Activated naive CD4-positive, alpha-beta T cell (primary cell): ENCODE results near the gene ECPAS.
"Not testable (repeated sequence)": the region's sequence is repeated elsewhere in the genome, so short reads cannot be mapped to it uniquely, and the experiment has no call there.

Experiments
- DNase-seq, 4 experiments: peaks; one replicate each; lab custom pipeline; 2025; lab: John Stamatoyannopoulos, UW

Gene ECPAS

DNA sequence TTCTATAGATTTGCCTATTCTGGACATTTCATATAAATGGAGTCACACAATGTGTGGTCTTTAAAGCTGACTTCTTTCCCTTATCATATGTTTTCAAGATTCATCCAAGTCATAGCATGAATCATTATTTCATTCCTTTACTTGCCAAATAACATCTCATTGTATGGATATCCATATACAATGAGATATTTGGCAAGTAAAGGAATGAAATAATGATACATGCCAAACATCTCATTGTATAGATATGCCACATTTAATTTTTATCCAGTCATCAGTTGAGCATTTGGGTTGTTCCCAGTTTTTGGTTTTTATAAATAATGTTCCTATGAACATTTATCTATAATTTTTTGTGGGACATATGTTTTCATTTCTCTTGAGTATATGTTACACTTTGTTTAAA, 133.6 kb downstream of the ECPAS start:
- no peak for DNase-seq

DNA sequence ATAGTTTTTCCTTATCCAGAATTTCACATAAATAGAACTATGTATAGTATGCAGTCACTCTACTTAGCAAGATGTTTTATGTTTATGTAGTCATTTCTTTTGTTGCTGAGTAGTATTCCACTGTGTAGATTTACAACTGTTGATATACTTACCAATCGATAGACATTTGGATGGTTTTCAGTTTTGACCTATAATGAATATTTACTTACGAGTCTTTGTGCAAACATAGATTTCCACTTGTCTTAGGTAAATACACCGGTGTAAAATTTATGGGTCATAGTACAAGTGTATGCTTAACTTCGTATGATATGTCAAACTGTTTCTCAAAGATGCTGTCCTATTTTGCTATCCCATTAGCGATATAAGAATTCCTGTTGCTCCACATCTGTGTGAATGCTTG, 134.4 kb downstream of the ECPAS start:
- no peak for DNase-seq

DNA sequence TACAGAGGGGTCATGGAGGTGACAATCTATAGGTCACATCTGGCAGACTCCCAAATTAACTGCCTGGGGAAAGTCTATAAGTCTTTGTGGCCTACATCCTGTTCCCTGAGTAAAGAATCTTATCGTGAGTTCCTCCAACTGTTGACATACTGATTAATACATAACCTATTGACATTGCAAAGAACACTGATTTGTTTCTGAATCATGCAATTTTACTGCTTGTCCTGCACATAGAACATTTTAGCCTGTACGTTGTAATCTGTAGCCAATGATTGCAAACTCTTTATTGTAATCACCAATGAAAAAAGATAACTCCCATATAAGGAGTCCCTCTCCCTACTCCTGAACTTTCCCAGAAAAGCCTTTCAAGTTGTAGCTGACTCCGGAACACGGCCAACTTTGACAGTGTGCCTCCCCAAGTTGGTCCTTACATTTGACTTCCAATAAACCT, 135.3 kb downstream of the ECPAS start:
- no peak for DNase-seq

DNA sequence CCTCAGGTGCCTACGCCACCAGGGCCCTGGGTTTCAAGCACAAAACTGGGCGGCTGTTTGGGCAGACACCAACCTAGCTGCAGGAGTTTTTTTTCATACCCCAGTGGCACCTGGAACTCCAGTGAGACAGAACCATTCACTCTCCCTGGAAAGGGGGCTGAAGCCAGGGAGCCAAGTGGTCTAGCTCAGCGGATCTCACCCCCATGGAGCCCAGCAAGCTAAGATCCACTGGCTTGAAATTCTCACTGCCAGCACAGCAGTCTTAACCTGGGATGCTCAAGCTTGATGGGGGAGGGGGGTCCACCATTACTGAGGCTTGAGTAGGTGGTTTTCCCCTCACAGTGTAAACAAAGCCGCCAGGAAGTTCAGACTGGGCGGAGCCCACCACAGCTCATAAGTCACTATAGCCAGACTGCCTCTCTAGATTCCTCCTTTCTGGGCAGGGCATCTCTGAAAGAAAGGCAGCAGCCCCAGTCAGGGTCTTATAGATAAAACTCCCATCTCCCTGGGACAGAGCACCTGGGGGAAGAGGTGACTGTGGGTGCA, 149.8 kb downstream of the ECPAS start:
- DNase-seq = not testable (repeated sequence)

DNA sequence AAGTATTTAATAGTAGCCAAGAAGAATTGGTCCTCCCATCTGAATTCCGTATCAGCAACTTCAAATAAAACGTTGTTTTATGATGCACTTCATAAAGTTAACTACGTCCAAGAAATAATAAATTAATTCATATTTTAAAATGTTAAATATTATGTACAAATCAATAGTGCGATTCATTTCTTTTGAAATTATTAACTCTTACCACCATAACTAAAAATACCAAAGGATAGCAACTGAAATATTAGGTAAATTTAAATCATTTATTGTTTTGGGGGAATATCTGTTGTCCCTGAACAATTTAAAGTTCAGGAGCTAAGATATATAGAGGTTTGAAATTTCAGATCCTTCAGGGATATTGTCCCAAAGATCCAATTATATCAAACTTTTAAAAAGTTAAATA, 154.1 kb downstream of the ECPAS start, which contains the start of gene OR2K2:
OR2K2 (minus strand) TSS at position 101 of the 400 bp plus-strand sequence. CDS start 1,791 bp downstream, outside the sequence.
- DNase-seq = no peak

DNA sequence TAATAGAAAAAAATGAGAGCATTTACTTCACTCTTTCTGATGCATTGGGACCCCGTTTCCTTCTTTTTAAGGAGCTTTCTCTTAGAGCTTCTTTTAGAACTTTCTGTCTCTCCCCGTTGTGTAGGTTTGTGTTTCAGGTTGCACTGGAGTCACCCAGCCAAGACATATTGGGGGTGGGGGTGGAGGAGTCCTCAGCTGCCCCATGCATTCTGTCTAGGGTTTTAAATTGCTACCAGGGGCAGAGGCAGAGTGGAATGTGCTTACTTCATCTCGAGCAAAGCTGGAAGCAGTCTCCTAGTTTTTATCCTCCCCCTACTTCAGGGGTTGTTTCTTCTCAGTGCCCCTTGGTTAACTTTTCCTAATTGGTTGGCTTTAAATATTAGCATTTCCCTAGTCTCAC, 163.6 kb downstream of the ECPAS start:
- DNase-seq = no peak

DNA sequence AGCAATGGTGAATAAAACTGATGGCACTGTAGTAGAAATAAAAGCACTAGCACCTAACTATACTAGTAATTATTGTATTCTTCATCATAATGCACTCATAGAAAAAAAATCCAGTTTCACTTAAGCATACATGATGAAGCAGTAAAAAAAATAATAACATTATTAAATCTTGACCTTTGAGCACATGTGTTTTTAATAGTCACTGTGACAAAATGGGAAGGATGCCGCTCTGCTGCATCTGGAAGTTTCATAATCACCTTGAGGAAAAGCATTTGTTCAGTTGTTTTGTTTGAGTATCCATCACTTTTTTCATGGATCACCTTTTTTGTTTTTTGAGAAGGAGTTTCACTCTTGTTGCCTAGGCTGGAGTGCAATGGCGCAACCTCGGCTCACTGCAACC, 167.4 kb downstream of the ECPAS start:
- DNase-seq = no peak
